ENCODE results near the gene B3GAT2. TPM values are rescaled to one million over a fixed set of nuclear protein-coding genes. Genes with fewer than 3 reads are reported as not detected.
A peak's percentile ranks its signal among the peaks of the same experiment; 100 is the strongest.

Gene B3GAT2, protein sequence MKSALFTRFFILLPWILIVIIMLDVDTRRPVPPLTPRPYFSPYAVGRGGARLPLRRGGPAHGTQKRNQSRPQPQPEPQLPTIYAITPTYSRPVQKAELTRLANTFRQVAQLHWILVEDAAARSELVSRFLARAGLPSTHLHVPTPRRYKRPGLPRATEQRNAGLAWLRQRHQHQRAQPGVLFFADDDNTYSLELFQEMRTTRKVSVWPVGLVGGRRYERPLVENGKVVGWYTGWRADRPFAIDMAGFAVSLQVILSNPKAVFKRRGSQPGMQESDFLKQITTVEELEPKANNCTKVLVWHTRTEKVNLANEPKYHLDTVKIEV
- total RNA-seq: under 0.01 TPM in 1 of 2 replicates, not detected in the other

DNA sequence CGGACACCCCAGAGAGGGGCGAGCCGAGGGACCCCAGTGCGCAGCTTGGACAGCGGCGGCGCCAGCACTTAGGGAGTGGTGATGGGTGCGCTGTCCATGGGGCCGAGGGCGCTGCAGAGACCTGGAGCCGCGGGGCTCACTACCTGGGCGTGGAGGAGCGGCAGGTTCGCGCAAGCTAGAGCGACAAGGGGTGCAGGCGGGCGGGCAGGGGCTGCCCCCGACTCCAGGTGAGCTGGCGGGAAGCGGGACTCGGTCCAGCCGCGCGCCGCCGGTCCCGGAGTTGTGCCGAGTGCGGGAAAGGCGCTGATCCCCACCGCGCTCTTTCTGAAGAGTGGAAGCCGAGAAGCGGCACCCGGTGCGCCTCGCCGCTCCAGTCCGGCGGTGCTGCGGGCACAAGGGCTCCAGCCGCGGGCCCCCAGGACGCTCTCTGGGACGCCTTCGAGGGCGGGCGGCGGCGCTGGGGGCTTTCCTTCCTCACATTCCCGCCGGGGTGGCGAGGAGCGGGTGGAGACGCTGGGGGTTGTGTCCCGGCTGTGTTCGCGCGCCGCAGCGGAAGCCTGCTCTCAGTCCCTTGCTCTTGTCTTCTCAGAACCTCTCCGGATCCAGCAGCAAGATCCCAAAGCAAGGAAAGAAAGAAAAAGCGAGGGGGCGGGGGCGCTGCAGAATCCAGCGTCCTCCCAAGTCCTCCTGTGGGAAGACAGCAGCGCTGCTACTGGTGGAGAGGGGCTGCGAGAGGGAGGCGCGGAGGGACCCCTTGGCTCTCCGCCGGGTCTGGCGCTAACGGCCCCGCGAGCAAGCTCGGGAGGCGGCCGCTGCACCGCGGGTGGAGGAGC lies at the start of gene B3GAT2:
Gene B3GAT2, minus strand, starts transcription at position 610 of the 833 bp plus-strand sequence. CDS start 631 bp downstream, outside the sequence.
- H3K4me3 ChIP-seq (ENCODE audit: low read depth, low read length): peak within 1 kb of the TSS; percentile 40
- no peak for TF ChIP-seq CTCF (IDR thresholded peaks at IDR 0.05; ENCODE audit: insufficient read depth, low read depth, low read length)
- peak; percentile 17 for DNase-seq (ENCODE audit: low read depth)

DNA sequence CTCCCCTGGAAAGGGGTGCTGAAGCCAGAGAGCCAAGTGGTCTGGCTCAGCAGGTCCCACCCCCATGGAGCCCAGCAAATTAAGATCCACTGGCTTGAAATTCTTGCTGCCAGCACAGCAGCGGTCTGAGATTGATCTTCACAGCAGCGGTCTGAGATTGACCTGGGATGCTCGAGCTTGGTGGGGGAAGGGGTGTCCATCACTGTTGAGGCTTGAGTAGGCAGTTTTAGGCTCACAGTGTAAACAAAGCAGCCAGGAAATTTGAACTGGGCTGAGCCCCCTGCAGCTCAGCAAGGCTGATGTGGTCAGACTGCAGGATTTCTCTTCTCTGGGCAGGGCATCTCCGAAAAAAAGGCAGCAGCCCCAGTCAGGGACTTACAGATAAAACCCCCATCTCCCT lies 41.3 kb upstream of the B3GAT2 start:
- no peak for TF ChIP-seq CTCF (IDR thresholded peaks at IDR 0.05; ENCODE audit: insufficient read depth, low read depth, low read length)
- DNase-seq (ENCODE audit: low read depth): no peak
- H3K4me3 ChIP-seq (ENCODE audit: low read depth, low read length): no peak overlapping the region

DNA sequence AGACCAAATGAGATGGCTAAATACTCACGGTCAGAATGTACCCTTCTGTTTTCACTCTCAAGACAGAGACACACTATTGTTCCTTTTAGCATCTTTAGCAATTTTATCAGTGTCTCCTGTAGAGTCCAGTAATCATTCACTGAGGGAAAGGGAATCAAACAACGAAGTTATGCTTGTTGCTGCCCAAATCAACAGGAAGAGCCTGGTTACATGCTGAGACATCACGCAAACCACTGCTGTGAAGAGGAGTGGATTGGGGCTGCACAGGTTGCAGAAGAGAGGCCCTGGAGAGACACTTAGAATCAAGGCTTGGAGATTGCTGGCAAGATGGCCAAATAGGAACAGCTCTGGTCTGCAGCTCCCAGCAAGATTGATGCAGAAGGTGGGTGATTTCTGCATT lies 40.5 kb upstream of the B3GAT2 start:
- no peak for DNase-seq (ENCODE audit: low read depth)
- no peak overlapping the region for H3K4me3 ChIP-seq (ENCODE audit: low read depth, low read length)
- no peak for TF ChIP-seq CTCF (IDR thresholded peaks at IDR 0.05; ENCODE audit: insufficient read depth, low read depth, low read length)

- no peak for DNase-seq (ENCODE audit: low read depth)
- no peak for TF ChIP-seq CTCF (IDR thresholded peaks at IDR 0.05; ENCODE audit: insufficient read depth, low read depth, low read length)
- no peak overlapping the region for H3K4me3 ChIP-seq (ENCODE audit: low read depth, low read length)
Observed at GRCh38 chr6:70996106-70996505, 39.2 kb upstream of the B3GAT2 start.

- no peak for TF ChIP-seq CTCF (IDR thresholded peaks at IDR 0.05; ENCODE audit: insufficient read depth, low read depth, low read length)
- DNase-seq (ENCODE audit: low read depth): no peak
Observed at GRCh38 chr6:70995411-70995810, 38.6 kb upstream of the B3GAT2 start.

GRCh38 chr6:70991253-70991652 lies 34.4 kb upstream of the B3GAT2 start:
- TF ChIP-seq CTCF (IDR thresholded peaks at IDR 0.05; ENCODE audit: insufficient read depth, low read depth, low read length): no peak
- H3K4me3 ChIP-seq (ENCODE audit: low read depth, low read length): no peak overlapping the region
- no peak for DNase-seq (ENCODE audit: low read depth)

More at GRCh38 chr6:70995411-70995810, 38.6 kb upstream of the B3GAT2 start:
- H3K4me3 ChIP-seq (ENCODE audit: low read depth, low read length): no peak overlapping the region
